GM21528 (cell line): Measurements from ENCODE around the gene MB21D2.
A peak's percentile ranks its signal among the peaks of the same experiment; 100 is the strongest.
"Not testable (repeated sequence)": the region's sequence is repeated elsewhere in the genome, so short reads cannot be mapped to it uniquely, and the experiment has no call there.

Experiments
- ATAC-seq: cut with Tn5 transposase; IDR thresholded peaks from one replicate; pipeline ENCODE4 v1.9.1; 2021; ENCODE audit warnings: mild to moderate bottlenecking, moderate library complexity; ENCODE audit not compliant: unreplicated experiment, low FRiP score

Gene MB21D2

DNA sequence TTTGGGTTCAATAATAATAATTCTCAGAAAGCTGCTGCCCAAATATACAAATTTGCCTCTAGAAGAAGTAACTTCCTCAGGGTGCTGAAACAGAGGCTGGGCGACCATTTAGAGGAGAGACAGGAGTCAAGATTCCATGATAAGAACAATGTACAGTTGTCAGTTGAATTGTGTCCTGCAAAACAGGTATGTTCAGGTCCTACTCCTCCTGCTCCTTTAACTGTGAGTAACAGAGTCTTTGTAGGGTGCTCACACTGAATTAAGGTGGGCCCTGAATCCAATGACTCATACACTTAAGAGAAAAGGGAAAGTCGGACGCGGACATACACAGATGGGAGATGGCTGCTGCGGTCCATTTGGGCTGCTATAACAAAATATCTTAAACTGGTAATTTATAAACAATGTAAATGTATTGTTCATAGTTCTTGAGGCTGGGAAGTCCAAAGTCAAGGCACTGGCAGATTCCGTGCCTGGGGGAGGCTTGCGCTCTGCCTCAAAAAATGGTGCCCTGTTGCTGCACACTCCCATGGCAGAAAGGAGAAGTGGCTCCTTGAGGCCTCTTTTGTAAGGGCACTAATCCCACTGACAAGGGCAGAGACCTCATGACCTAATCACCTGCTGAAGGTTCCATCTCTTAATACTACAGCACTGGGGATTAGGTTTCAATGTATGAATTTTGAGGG is 55.1 kb downstream of the MB21D2 start:
- no peak for ATAC-seq

DNA sequence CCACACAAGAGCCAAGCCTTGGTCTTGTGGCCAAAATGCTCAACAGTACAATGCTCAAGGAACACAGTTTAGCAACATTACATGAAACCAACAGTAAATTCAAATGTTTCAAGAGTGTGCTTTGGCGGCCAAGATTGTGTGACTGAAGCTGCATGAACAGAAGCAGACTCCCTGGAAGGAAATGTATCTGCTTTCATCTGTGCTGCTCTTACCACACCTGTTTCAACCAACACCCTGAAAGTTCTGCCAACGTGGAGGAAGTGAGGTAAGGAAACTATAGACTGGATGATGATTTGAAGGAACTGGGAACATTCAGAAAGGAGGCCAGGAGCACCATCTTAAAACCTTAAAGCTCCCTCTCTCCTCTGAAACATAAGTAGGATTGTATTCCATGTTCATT is 55.7 kb downstream of the MB21D2 start:
- no peak for ATAC-seq

DNA sequence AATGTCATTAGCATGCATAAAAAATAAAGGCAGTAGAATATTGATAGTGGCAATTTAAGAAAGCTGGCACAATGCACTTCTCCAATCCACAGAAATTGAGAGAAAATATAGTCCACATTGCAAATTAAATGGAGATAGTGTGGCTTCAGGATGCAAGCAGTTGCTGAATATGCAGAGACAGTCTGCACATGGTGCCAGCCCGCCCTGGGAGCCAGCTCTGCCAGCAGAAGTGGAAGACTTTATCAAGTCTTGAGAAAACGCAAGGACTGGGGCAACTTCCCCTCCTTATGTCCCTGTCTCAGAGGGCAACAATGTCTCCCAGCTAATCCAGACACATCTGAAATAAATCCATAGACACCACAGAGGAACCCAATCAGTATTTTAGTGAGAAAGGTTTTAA is 57.2 kb downstream of the MB21D2 start:
- no peak for ATAC-seq

DNA sequence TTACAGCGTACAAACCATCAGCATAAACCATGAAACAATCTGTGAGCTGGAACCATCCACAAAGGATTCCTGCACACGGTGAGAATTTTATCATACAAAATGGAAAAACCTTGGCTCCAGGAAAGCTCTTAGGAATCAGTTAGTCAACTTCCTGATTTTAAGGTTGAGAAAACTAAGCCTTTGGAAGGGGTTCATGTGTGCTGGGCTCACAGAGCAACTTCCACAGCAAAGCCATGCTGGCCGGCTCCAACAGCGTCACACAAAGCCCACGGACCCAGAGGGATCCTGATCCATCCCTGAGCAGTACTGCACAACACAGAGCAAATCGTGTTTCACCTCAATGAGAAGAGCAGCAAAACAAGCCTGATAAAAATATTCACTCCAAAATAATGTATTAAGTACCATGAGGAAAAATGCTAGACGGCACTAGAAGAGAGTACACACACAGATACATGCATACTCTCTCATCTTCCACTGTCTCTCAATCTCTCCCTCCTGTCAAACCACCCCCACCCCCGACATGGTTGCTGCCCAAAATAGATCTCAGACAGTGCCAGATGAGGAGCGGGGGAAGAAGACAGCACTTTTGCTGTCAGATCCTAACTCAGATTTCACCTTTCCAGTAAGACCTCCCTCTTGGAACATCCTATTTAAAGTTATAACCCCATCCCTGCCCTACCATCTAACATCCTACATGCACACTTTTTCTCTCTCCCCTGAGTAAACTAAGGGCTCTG is 58.6 kb downstream of the MB21D2 start:
- no peak for ATAC-seq

DNA sequence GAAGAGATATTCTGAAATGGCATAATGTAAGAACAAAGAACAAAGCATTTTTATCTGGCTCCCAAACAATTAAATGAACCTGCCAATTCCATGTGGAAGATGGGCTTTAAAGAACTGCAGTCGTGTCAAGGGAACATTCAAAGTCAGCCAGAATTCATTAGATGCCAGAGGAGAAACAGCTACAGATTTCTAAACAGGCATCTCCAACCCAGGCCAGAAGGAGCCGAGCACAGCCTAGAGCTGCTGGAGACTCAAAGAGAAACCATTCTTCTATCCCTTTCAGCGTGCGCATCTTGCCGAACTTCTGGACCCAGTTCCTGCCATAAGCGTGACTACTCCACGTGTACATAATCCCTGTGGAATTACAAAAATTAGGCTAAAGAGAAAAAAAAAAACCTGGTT is 60.4 kb downstream of the MB21D2 start:
- ATAC-seq: no peak

DNA sequence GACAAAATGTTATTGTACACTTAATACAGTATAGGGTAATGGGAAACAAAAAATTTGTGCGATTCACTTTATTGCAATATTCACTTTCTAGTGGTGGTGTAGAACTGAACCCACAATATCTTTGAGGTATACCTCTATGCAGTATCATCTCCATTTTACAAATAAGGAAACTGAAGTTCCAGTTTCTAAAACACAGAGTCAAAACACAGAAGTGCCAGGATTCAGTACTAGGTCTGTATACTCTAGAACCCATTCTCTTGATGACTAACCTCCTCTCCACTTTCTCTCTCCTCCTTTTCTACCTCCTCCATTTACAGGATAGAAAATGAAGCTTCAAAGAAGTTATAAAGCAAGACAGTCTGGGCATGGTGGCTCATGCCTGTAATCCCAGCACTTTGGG is 62.2 kb downstream of the MB21D2 start:
- no peak for ATAC-seq

DNA sequence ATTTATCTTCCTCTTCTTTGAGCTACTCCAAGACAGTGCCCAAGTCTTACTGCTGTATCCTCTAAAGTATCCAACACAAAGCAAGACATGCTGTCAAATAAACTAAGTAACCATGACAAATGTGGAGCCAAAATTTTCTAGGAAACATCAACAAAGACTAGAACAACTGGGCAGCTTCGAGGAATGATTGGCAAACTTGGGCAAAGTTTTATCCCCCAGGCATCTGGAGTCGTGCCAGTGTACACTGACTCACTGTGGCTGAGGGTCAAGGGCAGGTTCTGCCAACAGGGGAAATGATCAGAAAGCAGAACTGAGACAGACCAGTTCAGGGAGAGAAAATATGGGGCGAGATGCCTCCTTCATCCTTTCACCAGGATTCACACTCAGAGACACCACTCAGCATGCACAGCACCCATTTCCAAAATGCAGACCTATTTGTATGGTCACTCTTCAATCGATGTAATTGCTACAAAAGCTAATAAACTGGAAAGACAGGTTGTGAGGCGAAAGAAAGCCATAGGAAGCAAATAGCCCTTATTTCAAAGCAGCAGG is 65.8 kb downstream of the MB21D2 start:
- ATAC-seq: no peak

DNA sequence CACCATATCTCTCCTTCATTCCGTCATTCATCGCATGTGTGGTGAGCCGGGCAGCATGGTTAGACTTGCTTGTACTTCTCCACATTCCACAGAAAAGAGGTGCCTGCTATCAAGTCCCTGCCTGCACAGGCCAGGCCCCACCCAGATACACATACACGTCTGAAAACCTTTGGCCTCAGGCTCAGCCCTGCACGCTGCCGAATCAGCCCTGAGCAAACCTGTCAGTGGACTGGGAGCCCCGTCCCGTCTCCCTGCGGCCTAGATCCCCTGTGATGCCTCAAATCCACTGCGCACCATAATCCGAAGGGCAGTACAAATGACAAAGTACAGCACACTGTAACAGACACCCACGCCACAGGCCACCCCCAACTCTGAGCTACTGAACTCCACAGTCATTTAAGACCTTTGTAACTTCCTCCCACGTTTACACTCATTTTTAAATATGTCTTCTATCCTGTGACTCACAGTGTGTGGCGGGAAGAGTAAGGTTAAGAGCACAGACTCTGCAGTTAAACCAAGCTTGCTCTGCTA is 67.1 kb downstream of the MB21D2 start:
- peak; percentile 57 for ATAC-seq

DNA sequence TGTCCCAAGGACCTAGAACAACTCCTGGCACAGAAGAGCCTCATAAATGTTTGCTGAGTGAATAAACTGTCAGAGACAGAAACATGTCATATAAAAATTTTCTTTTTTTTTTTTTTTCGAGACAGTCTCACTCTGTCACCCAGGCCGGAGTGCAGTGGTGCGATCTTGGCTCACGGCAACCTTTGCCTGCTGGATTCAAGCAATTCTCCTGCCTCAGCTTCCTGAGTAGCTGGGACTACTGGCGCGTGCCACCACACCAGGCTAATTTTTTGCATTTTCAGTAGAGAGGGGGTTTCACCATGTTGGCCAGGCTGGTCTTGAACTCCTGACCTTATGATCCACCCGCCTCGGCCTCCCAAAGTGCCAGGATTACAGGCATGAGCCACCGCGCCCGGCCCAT is 67.8 kb downstream of the MB21D2 start:
- ATAC-seq: not testable (repeated sequence)

DNA sequence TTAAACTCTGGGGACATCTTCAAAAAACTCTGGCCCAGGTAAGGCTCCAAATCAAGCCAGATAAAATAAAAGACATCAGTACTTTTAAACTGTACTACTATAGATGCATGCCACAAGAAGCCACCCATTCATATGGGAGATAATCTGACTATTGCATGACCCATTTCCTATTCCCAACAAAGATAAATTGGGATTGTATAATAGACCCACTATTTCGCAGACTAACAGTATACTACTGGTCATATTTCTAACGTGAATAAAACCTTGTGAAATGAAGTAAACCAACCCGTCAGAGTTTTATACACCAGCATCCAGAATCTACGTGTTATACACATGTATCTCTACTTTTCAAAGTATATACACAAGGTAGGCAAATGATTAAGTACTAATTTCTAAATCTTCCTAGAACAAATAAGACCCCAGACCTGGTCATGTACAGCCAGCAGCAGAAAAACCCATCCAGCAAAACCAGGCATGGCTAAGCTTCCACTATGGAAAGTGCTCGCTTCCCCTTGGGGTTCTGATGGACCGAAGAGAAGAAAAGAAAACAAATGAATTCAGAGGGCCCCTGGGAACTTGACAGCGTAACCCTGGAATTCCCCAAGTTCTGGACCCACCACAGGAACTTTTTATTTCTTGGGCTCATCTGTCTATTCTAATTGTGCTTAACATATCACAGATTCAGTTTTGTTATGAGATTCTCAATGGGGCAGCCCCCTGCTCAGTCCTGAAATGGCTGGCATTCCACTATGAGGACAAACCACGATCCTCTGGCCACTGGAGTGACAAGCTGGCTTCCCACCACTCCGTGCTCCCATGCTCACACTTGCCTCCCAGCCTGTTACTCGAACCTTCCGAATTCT is 69.1 kb downstream of the MB21D2 start:
- no peak for ATAC-seq

DNA sequence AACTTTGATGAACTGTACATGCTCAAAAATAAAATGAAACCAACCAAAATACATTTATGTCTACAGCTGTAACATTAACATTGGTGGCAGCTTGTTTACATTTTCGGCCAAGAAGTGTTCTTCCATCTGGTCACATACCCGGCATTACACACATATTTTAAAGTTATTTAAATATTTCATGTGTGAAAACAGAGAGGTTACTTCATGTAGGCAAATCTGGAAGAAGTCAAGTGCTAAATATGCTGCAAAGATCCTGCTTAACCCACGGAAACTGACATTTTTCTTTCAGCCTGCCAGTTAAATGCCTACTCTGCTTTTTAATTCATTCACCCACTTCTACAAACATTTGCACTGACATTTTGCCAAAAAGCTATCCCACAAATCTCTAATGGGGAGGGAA is 69.7 kb downstream of the MB21D2 start:
- ATAC-seq: no peak

DNA sequence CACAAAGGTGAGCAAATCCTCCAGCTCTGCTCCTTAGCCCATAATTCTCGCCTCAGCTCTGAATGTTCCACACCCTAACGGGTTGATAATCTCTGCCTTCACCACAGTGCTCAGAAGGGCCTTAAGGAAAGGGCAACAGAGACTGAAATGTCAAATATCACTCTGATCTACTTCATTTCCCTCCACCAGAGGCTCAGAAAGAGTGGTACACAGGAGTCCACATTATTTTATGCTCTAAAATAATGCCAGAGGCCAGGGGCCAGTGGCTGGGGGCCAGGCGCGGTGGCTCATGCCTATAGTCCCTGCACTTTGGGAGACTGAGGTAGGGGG is 72.2 kb downstream of the MB21D2 start:
- no peak for ATAC-seq

DNA sequence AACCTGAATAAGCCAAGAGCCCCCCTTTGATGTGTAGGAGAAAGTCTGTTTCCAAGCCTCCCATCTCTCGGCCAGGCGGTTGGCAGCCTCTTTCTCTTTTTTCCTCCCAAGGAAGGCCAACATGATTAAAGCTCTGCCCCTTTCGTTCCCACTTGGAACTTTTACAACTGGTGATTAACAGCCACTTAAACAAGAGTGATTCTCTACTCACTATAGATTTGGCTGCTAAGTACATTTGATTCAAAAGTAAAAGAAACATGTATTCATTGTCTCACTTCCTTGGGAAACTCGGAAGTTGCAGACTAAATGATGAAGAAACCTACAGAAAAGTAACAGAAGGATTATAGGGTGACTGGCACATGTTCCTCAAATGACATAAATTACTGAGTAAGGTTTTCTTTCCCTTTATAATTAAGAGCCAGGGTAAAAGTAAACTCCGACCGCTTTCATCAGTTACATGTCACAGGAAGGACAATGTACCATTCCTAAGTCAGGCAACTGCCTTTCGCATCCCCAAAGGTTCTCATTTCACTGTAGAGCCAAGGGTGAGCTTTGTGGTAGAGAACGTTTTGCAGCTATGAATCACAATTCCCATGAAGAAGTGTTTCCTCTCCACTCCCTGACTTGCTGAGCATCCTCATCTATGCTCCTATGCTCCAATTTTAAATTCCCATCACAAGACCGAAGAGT is 72.7 kb downstream of the MB21D2 start:
- no peak for ATAC-seq

DNA sequence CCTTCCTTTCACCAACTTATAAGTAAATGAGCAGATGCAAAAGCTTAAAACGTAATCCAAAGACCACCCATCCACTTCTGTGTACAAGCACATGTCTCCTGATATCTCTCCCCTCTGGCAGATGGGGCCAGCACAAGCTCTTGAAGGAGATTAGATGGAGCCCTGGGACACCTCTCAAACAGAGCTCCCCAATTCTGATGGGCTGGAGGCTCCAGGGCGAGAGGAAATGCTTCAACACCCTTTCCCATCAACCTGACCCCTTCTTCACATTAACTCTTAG is 73.2 kb downstream of the MB21D2 start:
- ATAC-seq: no peak

DNA sequence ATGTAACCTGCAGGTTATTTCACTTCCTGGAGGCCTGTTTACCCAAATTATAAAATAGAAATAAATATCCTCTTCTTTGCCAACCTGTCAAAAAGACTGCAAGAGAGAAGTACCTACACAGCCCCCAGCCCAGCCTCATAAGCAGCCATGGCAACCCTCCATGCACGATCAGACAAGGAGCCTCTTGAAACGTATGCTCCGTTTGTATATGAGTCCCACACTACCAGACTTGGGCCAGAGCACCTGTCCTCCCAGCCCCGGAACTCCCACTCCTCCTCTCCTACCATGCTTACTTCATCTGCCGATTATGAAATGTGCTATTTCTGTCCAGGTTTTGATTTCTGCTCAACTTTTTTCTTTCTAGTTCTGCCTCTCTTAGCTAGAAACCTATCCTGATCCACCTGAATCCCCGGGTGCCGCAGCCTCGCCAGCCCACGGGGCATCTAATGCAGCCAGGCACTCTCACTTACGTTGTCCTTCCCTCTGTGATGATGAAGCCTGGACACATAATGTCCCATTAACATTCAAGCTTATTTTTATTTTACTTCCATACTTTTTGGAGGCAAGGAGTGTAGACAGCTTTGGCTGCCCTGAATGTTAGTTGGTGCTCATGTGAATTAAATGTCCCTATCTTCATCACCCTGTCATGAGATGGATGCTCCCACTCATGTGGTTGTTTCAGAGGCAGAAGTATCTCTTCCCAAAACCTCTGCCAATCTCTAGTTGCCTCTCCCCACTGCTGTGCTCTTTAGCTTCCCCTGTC is 73.8 kb downstream of the MB21D2 start:
- no peak for ATAC-seq

DNA sequence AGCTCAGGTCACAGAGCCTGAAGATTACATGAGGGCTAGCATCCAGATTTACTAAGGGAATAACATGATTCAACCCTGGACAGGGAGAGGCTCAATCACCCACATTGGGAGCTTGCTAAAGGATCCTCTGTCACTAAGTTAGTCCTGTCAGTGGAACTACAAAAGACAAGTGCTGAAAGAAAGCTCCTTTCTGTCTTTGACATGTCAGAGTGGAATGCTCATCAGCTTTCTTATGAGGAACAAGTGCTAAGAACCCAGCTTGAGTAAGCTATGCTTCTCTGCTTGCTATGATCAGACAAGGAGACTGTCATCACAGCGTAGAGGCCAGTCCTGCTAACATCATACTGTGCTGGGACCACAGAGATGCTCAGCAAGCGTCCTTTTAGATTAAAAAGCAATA is 74.5 kb downstream of the MB21D2 start:
- ATAC-seq: no peak

DNA sequence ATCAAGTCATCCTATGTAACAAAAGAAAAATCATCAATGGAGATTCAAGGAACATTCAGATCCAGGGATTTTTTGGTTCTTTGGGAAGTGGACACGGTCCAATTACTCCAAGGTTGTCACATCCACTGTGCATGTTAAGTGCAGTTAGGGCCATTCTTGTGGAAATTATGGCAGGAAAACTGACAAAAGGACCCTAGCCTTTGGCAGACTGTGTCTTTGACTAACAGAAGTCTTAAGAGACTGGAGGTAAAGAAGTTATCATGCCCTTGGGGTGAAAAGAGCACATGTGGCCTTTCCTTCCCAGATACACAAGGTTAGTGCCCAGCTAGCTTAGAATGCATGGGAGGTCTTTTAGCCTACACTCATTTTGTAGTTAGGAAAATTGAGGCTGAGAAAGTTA is 74.9 kb downstream of the MB21D2 start:
- ATAC-seq: no peak

DNA sequence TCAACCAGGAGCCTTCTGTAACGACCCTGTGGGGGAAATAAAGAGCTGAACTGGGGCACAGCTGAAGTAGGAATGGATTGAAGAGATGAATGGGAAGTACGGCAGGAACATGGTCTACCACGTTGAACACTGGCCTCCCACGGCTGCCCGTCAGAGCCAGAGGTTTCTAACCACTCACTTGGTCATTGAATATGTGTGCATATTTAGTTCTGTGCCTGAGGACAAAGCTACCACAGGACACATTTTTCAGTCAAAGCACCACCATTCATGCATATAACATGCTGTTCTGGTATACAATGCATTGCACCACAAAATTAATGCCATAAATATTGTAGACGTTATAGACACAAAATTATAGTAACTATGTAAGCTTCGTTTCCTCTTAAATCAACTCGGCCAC is 75.5 kb downstream of the MB21D2 start:
- ATAC-seq: no peak

DNA sequence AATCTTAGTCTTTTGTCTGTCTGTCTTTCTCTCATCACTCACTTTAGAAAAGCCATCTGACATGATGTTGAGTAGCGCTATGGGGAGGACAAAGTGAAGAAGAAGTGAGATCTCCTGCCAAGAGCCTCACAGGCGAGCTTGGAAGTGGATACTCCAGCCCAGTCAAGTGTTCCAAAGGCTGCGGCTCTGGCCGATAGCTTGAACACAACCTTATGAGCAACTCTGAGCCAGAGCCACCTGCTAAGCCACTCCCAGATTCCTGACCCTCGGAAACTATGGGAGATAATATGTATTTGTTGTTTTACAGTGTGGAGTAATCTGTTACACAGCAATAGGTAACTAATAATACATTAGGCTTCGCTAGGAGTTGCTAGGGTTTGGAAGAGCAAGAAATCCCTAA is 76.2 kb downstream of the MB21D2 start:
- ATAC-seq: no peak
